HG02588 (cell line): ENCODE results near the gene KCTD8.
"Not testable (repeated sequence)": the region's sequence is repeated elsewhere in the genome, so short reads cannot be mapped to it uniquely, and the experiment has no call there.

ENCODE experiments used
- ATAC-seq: cut with Tn5 transposase; IDR thresholded peaks from one replicate; pipeline ENCODE4 v1.9.1; 2021; ENCODE audit warnings: mild to moderate bottlenecking, moderate library complexity; ENCODE audit not compliant: unreplicated experiment

KCTD8 gene

DNA sequence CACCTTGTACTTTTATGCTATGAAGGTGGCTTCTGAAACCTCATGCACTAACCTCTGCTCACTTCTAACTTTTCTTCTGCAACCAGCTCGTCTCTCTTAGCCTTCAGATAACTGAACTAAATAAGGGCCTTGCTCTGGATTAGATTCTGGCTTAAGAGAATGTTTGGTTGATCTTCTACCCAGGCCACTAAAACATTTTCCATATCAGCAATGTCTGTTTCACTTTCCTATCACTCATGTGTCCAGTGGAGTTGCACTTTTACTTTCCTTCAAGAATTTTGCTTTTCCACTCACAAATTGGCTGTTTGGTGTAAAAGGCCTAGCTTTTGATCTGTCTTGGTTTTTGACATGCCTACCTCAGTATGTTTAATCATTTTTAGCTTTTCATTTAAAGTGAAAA, 105.8 kb downstream of the KCTD8 start:
- ATAC-seq, result no peak

DNA sequence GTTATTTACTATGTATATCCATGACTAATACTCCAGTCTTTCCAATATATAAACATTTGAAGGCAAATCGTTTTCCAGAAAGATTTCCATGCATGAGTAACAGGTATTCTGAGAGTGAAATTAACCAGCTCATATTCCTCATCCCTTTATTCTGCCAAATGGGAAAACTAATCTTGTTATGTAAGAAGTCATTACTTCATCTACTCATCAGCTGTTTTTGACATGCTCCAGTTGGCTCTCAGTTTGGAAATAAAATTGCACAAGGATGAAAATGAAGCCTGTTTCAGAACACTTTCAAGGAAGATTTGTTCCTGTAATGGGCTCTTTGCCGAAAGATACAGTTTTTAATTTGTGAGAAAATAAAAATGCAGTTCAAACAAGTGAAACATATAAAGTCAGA, 121.9 kb downstream of the KCTD8 start:
- no peak for ATAC-seq

DNA sequence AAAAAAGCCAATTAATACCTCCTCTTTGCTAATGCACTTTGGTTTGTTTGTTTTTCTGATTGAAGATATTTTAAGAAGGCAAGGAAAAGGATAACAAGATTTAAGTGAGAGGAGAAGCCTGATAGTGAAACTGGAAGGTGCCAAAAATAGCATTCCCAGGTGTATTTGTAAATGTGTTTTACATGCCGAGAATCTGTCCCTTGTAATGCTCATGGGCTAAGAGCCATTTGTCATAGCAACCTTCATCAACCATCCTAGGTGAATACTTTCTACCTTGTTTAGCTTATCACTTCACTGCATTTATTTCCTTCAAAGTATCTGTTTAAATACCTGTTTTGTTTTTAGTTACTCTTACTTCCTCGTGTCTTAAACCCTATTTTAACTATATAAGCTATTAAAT, 127.8 kb downstream of the KCTD8 start:
- ATAC-seq, result no peak

DNA sequence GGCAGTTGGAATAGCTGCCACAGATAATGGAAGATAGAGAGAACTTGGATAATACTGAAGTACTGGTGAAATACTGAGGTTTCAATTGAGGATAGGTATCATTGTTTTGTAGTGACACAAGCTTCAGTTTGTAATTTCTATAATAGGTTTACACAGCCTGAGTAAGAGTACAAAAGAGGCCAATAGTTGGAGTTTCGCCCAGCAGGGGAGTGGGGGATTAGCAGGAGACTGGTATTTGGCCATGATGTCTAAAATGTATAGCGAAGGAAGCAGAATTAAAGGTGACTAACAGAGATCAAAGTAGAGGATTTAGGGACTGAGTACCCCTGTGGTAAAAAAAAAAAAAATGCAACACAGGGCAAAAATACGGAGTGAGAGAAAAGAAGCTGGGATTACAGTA, 129.5 kb downstream of the KCTD8 start:
- ATAC-seq, result no peak

DNA sequence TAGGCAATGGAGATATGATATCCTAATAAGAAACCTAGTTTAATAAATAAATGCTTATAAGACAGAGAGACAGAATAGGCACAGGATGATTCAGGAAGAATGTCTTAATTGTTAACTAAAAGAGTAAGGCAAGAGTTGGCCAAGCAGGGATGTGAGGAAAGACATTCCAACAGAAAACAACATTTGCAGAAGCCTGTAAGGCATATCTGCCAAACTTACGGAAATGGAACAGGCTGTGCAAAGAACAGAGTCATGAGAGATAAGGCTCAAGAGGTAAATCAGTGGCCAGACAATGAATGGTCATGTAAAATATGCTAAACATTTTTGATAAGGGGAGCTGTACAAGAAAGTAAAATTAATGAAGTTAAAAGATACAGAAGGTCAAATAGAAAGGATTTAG, 134.9 kb downstream of the KCTD8 start:
- no peak for ATAC-seq

- no peak for ATAC-seq
These were observed 161.1 kb downstream of the KCTD8 start for GRCh38 chr4:44287505-44287904.

DNA sequence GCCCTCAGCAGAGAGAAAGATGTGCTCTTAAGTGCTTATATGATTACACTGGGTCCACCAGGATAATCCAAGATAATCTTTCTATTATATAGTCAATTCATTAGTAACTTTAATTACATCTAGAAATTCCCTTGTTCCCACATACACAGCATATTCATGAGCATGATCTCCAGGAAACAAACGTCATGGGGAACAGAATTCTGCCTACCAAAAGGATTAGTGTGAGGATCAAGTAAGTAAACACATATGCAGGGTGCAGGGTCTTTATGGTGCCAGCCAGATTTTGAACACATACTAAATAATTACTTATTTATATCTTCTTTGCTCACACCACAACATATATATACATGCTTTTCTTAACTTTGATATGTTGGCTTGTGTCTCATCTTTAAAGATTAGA, 169.1 kb downstream of the KCTD8 start:
- no peak for ATAC-seq

- ATAC-seq, result no peak
These were observed 169.5 kb downstream of the KCTD8 start for GRCh38 chr4:44279066-44279465.

- no peak for ATAC-seq
These were observed 191.1 kb downstream of the KCTD8 start for GRCh38 chr4:44257461-44257860.

DNA sequence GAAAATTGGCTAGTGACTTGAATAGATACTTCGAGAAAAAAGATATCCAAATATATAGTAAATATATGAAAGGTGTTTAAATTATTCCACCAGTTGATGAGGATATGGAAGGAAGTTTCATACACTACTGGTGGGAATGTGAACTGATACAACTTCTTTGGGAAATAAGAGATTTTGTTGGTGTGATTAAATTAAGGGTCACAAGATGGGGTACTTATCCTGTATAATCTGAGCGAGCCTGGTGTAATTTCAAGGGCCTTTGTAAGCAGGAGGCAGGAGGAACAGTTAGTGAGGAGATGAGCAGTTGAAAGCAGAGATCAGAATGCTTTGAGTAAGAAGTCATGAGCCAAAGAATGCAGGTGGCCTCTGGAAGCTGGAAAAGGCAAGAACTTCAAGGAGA, 192.2 kb downstream of the KCTD8 start:
- ATAC-seq, result no peak

GRCh38 chr4:44237643-44238042, 211.0 kb downstream of the KCTD8 start:
- no peak for ATAC-seq

GRCh38 chr4:44235897-44236296, 212.7 kb downstream of the KCTD8 start:
- no peak for ATAC-seq

DNA sequence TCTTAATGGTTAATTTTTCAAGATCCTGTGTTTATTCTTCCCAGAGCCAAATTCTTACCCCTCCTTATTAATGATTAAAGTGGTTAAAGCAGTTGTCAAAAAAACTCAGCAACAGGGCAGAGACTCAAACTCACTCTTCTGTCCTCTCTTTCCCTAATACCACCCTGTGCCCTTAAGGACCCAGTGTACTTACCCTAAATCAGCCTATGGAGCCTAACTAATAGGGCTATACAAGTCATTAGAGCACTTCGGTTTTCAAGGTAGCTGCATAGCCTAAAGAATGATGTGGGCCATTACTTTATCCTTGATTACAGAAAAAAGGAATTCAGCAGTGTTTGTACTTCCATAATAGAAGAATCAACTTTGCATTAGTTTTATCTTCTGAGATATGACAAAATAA, 216.3 kb downstream of the KCTD8 start:
- ATAC-seq, result no peak

GRCh38 chr4:44231006-44231405, 217.6 kb downstream of the KCTD8 start:
- ATAC-seq, result no peak

GRCh38 chr4:44228326-44228725, 220.3 kb downstream of the KCTD8 start:
- ATAC-seq, result no peak

- ATAC-seq, result no peak
These were observed 227.2 kb downstream of the KCTD8 start for GRCh38 chr4:44221407-44221806.

GRCh38 chr4:44210750-44211149, 237.9 kb downstream of the KCTD8 start:
- no peak for ATAC-seq

DNA sequence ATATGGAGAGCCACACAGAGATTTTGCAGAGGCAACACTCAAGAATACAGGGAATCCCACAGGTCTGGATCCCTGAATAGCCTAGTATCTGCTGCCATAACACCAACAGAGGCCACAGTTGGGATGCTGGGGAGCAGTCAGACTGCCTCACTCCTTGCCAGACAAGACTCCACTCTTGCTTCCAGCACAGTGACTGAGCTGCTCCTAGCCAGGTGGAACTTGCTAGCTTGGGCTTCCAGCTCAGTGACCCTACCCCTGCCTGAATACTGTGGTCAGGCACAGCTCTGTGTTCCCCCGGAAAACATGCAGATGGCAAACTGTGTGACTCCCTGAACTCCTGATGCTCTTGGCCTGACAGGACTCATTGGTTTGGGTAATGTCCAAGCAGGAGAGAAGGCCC, 251.8 kb downstream of the KCTD8 start:
- no peak for ATAC-seq

DNA sequence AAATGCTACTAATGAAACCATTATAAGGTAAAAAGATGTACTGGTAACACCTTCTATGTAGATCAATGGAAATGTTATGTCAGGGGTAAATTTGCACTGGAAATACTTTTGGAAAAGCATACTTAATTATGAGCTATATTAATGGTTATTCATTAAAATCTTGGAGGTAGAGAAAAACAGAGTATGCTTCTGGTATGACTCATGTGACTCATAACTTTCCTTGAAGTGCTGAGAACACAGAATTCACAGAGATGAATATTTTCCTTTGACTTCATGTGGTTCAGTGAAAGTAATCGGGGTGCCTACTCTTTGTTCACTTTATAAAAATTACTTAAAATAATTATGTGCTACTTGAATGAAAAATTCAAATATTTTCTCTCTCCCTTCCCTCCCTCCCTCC, 254.2 kb downstream of the KCTD8 start:
- ATAC-seq, result no peak

DNA sequence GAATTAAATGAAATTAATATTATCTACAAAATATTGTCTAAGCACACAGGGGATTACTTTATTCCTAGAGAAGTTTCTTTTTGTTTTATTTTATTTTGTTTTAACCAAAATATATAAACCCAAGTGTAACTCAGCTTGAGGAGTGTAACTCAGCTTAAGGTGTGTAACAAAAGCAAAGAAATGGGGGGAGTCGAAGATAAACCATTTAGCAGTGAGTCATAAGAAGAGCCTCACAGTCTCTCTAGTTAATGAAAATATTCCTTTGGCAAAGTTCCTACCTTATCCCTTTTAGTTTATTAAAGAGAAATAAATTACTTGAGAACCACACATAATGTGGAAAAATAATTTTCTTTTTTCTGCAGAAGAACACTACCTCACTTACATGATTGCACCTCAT, 261.8 kb downstream of the KCTD8 start:
- ATAC-seq, result no peak

GRCh38 chr4:44186096-44186849, 262.3 kb downstream of the KCTD8 start:
- ATAC-seq, result no peak

DNA sequence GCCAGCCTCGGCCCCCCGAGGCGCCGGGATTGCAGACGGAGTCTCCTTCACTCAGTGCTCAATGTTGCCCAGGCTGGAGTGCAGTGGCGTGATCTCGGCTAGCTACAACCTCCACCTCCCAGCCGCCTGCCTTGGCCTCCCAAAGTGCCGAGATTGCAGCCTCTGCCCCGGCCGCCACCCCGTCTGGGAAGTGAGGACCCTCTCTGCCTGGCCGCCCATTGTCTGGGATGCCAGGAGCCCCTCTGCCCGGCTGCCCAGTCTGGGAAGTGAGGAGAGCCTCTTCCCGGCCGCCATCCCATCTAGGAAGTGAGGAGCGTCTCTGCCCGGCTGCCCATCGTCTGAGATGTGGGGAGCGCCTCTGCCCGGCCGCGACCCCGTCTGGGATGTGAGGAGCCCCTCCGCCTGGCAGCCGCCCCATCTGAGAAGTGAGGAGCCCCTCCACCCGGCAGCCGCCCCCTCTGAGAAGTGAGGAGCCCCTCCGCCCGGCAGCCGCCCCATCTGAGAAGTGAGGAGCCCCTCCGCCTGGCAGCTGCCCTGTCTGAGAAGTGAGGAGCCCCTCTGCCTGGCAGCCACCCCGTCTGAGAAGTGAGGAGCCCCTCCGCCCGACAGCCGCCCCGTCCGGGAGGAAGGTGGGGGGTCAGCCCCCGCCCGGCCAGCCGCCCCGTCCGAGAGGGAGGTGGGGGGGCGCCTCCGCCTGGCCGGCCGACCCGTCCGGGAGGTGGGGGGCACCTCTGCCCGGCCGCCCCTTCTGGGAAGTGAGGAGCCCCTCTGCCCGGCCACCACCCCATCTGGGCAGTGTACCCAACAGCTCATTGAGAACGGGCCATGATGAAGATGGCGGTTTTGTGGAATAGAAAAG, 266.9 kb downstream of the KCTD8 start:
- ATAC-seq, result not testable (repeated sequence)
